Measurements from ENCODE around the gene MBD6. TPM values are rescaled to one million over a fixed set of nuclear protein-coding genes. Genes with fewer than 3 reads are reported as not detected.
A peak's percentile ranks its signal among the peaks of the same experiment; 100 is the strongest.

MBD6 gene, protein sequence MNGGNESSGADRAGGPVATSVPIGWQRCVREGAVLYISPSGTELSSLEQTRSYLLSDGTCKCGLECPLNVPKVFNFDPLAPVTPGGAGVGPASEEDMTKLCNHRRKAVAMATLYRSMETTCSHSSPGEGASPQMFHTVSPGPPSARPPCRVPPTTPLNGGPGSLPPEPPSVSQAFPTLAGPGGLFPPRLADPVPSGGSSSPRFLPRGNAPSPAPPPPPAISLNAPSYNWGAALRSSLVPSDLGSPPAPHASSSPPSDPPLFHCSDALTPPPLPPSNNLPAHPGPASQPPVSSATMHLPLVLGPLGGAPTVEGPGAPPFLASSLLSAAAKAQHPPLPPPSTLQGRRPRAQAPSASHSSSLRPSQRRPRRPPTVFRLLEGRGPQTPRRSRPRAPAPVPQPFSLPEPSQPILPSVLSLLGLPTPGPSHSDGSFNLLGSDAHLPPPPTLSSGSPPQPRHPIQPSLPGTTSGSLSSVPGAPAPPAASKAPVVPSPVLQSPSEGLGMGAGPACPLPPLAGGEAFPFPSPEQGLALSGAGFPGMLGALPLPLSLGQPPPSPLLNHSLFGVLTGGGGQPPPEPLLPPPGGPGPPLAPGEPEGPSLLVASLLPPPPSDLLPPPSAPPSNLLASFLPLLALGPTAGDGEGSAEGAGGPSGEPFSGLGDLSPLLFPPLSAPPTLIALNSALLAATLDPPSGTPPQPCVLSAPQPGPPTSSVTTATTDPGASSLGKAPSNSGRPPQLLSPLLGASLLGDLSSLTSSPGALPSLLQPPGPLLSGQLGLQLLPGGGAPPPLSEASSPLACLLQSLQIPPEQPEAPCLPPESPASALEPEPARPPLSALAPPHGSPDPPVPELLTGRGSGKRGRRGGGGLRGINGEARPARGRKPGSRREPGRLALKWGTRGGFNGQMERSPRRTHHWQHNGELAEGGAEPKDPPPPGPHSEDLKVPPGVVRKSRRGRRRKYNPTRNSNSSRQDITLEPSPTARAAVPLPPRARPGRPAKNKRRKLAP
- total RNA-seq = 4.8 and 6.9 TPM in 2 replicates

DNA sequence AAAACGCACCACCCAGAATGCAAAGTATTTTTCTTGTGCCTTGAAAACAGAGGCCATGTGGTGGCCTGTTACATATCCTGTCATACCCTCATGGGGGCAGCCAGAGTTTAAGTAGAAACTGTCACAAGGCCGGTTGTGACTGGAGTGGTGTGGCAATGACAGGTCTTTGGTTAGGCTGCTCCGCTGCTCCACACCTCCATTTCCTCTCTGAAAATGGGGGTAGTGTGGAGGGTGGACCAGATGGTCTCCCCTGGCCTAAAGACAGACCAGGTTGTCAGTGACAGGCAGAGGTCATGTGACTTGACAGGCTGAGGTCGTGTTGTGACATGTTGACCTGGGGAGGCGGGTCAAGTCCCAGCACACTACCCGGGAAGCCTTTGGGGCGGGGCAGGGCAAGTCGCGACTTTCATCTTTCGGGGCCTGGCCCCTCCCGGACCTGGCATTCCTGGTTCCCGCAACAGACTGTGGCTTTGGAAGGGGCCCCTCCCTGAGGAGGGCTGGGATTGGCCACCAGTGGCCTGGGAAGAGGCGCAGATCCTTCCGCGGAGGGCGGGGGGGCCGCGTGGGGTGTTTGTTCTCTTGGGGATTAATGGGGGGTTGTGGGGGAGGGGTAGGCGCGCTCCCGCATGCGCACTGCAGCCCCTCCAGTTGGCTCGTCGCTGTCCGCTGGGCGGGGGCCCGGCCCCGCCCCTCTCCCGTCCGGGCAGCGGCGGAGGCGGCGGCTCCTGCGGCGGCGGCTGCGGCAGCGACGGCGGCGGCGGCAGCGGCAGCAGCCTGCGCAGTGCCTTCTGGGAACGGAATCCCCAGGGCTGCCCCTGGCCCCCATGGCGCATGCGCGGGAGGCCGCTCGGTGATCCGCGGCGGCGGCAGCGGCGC lies at the start of gene MBD6:
Gene MBD6, plus strand, starts transcription at position 814 of the 876 bp plus-strand sequence. CDS start 1,480 bp downstream, outside the sequence.
- TF ChIP-seq, protein P1, sequence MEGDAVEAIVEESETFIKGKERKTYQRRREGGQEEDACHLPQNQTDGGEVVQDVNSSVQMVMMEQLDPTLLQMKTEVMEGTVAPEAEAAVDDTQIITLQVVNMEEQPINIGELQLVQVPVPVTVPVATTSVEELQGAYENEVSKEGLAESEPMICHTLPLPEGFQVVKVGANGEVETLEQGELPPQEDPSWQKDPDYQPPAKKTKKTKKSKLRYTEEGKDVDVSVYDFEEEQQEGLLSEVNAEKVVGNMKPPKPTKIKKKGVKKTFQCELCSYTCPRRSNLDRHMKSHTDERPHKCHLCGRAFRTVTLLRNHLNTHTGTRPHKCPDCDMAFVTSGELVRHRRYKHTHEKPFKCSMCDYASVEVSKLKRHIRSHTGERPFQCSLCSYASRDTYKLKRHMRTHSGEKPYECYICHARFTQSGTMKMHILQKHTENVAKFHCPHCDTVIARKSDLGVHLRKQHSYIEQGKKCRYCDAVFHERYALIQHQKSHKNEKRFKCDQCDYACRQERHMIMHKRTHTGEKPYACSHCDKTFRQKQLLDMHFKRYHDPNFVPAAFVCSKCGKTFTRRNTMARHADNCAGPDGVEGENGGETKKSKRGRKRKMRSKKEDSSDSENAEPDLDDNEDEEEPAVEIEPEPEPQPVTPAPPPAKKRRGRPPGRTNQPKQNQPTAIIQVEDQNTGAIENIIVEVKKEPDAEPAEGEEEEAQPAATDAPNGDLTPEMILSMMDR (IDR thresholded peaks at IDR 0.05; ENCODE audit: insufficient read depth, low read depth, low read length) = no peak
- peak within 1 kb of the TSS; percentile 87 for H3K4me3 ChIP-seq (ENCODE audit: low read depth, low read length)
- peak; percentile 97 for DNase-seq (ENCODE audit: low read depth)

DNA sequence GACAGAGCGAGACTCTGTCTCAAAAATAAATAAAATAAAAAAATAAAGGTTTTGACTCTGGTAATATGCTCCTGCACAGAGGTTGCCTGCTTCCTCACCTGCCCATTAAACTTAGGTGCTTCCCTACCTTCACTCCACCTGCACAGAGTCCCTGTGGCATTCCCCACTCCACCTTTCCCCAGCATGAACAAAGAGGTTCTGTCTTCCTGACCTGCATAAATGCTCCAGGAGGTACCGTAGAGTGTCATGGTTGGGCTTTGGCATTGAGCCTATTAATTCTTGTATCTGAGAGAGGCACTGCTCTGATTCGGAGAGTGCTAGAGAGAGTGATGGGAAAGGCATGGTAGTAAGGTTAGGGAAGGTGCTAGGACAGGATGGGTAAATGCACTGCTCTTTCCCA lies 49.2 kb upstream of the MBD6 start:
- no peak for DNase-seq (ENCODE audit: low read depth)
- no peak overlapping the region for H3K4me3 ChIP-seq (ENCODE audit: low read depth, low read length)
- TF ChIP-seq, protein P1 (IDR thresholded peaks at IDR 0.05; ENCODE audit: insufficient read depth, low read depth, low read length) = no peak

DNA sequence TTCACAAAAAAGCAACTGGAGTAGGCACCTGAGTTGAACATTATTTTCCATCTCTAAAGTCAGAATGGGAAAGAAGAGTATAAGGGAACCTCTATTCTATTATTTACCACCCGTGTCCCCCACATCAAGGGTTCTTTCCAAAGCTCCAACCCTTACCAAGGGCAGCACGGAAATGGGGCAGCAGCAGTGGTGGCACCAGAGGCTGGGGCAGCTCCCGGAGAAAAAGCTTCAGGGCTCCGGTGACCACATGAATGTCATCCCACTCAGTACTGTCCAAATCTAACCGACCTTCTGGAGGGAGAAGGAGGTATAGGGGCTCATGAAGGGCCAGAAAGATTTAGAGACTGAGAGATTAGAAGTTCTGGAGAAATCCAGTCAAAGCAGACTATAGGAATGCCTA lies 48.7 kb upstream of the MBD6 start:
- no peak for DNase-seq (ENCODE audit: low read depth)
- no peak overlapping the region for H3K4me3 ChIP-seq (ENCODE audit: low read depth, low read length)
- TF ChIP-seq, protein P1 (IDR thresholded peaks at IDR 0.05; ENCODE audit: insufficient read depth, low read depth, low read length) = no peak

DNA sequence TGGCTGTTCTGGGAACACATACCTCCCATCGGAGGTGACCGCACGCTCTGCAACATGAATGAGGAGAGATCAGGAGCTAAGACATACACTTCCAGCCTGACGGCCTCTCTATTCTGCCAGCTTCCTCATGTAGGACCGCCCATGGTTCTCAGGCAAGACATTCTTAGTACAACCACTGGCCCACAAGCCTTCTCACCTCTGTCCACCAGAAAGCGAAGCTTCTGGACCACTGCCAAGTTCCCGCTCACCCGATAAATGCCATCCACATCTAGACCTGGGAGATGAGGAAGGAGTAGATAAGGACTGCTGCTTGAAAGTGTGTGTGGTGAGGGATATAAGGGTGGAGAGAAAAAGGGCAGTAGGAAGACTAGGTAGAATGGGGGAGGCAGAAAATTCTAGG lies 48.2 kb upstream of the MBD6 start:
- no peak for DNase-seq (ENCODE audit: low read depth)
- TF ChIP-seq, protein P1 (IDR thresholded peaks at IDR 0.05; ENCODE audit: insufficient read depth, low read depth, low read length) = no peak
- no peak overlapping the region for H3K4me3 ChIP-seq (ENCODE audit: low read depth, low read length)

DNA sequence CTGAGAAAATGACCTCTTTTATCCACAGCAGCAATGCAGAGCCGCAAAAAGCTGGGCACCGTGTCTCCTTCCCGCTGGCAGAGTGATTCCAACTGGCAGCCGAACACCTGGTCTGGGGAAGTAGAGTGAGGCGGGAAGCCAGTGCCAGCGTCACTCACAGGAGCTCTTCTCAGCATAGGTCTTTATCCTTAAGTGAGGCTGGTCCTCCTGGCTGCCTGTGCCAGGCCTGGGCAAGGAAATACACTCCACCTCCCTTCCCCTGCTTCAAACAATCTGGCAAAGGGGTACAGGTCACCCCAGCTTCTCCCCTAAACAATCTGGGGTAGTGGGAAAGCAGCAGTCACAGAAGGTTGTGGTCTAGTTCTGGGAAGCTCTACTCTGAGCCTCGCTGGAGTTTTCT lies 47.8 kb upstream of the MBD6 start:
- DNase-seq (ENCODE audit: low read depth) = no peak
- TF ChIP-seq, protein P1 (IDR thresholded peaks at IDR 0.05; ENCODE audit: insufficient read depth, low read depth, low read length) = no peak
- H3K4me3 ChIP-seq (ENCODE audit: low read depth, low read length) = no peak overlapping the region
